Brain pericyte (primary cell): ENCODE results near the gene KLF11.
A peak's percentile ranks its signal among the peaks of the same experiment; 100 is the strongest.

Experiments used
- DNase-seq: peaks from one replicate; pipeline ENCODE4 v3.0.0-alpha.2; 2012; ENCODE audit warnings: low read depth, low spot score

KLF11 gene

GRCh38 chr2:10043256-10043905, at the start of gene KLF11:
TSS of gene KLF11 (plus strand) at chr2:10043550. CDS start at chr2:10043717, 167 bp downstream.
- DNase-seq: peak; percentile 61

- DNase-seq: no peak
Measured at GRCh38 chr2:9994462-9994861, 48.9 kb upstream of the KLF11 start.

- no peak for DNase-seq
Measured at GRCh38 chr2:9995059-9995458, 48.3 kb upstream of the KLF11 start.

- DNase-seq: no peak
Measured at GRCh38 chr2:9996321-9996720, 47.0 kb upstream of the KLF11 start.

GRCh38 chr2:9997936-9998335, 45.4 kb upstream of the KLF11 start:
- DNase-seq: no peak

GRCh38 chr2:9998916-9999654, 44.3 kb upstream of the KLF11 start:
- DNase-seq: no peak

- no peak for DNase-seq
Measured at GRCh38 chr2:9999693-10000092, 43.7 kb upstream of the KLF11 start.

- no peak for DNase-seq
Measured at GRCh38 chr2:10000541-10000940, 42.8 kb upstream of the KLF11 start.

- no peak for DNase-seq
Measured at GRCh38 chr2:10001586-10001985, 41.8 kb upstream of the KLF11 start.

GRCh38 chr2:10002109-10002508, 41.2 kb upstream of the KLF11 start:
- DNase-seq: no peak

GRCh38 chr2:10002681-10003080, 40.7 kb upstream of the KLF11 start:
- no peak for DNase-seq

GRCh38 chr2:10003206-10004125, 39.9 kb upstream of the KLF11 start:
- no peak for DNase-seq

GRCh38 chr2:10004401-10004800, 38.9 kb upstream of the KLF11 start:
- DNase-seq: no peak

GRCh38 chr2:10004836-10005235, 38.5 kb upstream of the KLF11 start:
- DNase-seq: no peak

- DNase-seq: no peak
Measured at GRCh38 chr2:10005461-10006235, 37.7 kb upstream of the KLF11 start.

GRCh38 chr2:10006236-10007161, 36.9 kb upstream of the KLF11 start:
- DNase-seq: no peak

- no peak for DNase-seq
Measured at GRCh38 chr2:10007435-10007834, 35.9 kb upstream of the KLF11 start.

- no peak for DNase-seq
Measured at GRCh38 chr2:10007921-10008808, 35.2 kb upstream of the KLF11 start.

GRCh38 chr2:10008809-10009176, 34.6 kb upstream of the KLF11 start:
- DNase-seq: no peak
